Erythroblast (primary cell): ENCODE measurements around the gene NKD2.
A peak's percentile ranks its signal among the peaks of the same experiment; 100 is the strongest.
"Not testable (repeated sequence)": the region's sequence is repeated elsewhere in the genome, so short reads cannot be mapped to it uniquely, and the experiment has no call there.

ENCODE experiments used
- DNase-seq, 2 experiments: peaks; one replicate each; lab custom pipeline; 2025; lab: John Stamatoyannopoulos, UW
- GATA1 ChIP-seq: IDR thresholded peaks from 2 replicates; pipeline ENCODE4 v1.6.1; 2011; ENCODE audit warnings: low read depth, mild to moderate bottlenecking, control low read depth, low read length, moderate library complexity
- POLR2A ChIP-seq: IDR thresholded peaks from 2 replicates; pipeline ENCODE4 v1.6.1; 2011; ENCODE audit warnings: mild to moderate bottlenecking, low read length

The NKD2 gene

DNA sequence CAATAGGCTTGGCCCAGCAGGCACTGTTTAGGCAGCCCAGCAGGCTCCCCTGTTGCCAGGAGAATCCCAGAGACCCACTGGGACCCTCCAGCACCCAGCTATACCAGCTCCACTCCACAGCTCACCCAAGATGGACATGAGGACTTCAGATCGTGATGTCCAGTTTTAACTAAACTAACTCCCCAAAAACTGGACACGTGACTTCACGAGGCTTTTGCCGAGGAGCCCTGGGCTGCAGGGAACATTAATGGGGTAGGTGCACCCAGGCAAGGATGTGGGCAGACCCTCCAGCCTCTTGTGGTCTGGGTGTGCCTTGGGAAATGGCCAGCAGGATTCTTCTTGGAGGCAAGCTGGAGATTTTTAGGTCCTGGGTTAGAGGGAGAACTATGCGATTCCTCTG is 8.9 kb upstream of the NKD2 start:
- TF ChIP-seq POLR2A (no peak), GATA1 (no peak)
- no peak for DNase-seq

DNA sequence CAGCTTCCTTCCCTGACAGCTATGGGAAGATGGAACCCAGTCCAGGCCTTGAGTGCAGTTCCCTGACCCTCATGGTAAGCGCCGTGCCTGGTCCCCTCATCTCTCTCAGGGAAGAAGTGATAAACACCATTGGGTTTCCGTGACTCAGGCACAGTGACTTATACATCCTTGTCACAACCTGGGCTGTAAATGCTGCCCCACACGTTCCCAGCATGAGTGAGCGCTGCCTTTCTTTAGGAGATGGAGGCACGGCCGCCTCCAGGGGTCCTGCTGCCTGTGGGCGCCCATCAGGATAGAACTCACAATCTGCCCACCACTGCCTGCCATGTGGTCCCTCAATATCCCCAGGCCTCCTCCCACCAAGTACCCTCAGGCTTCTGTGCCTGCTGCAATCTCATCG is 8.3 kb upstream of the NKD2 start:
- DNase-seq, result no peak
- TF ChIP-seq GATA1, result no peak
- TF ChIP-seq POLR2A, result no peak

DNA sequence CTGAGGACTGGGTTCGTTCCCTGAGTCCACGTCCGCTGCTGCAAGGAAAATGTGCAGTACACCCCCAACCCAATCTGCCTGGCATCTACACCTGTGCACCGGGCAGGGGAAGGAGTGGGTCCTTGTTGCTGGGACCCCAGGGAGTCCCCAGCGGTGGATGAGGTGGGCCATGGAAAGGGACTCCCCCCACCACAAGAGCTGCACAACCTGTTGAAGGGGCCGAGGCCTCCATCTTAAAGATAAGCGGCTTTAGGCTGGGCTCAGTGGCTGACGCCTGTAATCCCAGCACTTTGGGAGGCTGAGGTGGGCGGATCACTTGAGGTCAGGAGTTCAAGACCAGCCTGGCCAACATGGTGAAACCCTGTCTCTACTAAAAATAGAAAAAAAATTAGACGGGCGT is 7.8 kb upstream of the NKD2 start:
- not testable (repeated sequence) for DNase-seq

DNA sequence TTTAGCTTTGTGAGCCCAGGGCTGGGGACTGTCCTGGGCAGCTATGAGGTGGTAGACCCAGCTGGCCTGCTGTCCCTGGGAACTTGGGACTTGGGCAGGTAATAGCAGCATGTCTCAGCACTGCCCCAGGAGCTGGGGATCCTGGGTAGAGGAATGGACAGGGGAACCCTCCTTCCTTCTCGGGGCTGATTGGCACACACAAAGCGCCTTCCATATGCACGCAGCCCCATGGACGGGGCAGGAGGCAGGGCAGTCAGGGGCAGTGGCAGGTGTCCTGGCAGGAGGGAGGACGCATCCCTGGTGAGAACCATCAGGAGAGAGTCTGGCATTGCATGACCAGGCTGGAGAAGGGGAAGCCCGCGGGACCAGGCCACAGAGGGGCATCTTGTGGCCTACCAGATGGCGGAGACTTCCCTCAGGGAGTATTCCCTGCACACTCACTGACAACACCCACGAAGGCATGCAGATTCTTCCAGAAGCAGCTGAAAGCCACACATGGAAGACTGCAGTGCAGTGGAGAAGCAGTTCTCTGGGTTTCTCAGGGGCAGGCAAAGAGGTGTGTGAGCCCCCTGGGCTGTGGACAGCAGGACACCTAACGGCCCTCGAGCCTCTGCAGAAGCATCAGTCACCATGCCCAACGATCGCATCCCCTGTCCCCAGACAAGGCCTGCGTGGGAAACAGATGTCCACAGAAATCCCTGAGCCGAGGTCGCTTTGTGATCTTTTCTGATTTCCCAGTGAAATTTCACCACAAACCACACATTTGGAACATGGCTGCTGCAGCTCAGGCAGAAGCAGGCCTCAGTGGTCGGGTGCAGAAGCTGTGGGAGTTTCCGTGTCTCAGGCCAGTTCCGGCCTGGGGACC is 7.0 kb upstream of the NKD2 start:
- no peak for TF ChIP-seq GATA1
- no peak for TF ChIP-seq POLR2A
- DNase-seq, result no peak

DNA sequence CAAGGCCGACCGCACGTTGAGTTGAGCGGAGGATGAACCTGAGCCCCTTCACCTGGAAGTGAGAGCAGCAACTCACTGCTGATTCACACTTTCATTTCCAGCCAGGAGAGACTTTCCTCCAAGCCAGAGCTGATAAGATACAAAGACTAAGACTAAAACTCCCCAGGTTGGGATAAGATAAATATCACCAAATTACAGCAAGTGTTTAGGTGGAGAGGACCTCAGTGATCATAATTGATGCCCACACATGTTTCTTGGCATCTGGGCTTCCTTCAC is 6.4 kb upstream of the NKD2 start:
- no peak for TF ChIP-seq GATA1
- TF ChIP-seq POLR2A, result no peak
- no peak for DNase-seq

DNA sequence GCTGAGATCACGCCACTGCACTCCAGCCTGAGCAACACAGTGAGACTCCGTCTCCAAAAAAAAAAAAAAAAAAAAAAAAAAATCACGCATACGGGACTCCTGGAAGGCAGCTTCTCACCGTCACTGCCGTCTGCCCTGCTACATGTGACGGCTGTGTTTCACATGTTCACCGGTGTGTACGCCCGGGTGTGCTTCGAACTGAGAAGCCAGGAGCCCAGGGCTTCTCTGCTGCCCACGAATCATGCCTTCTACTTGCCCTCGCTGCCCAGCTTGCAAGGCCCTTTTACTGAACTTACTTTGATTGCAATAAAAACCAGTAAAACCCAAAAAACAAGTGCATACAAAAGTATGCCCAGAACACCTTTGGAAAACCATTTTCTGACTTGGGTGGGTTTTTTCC is 5.8 kb upstream of the NKD2 start:
- TF ChIP-seq GATA1, result no peak
- no peak for TF ChIP-seq POLR2A
- no peak for DNase-seq

DNA sequence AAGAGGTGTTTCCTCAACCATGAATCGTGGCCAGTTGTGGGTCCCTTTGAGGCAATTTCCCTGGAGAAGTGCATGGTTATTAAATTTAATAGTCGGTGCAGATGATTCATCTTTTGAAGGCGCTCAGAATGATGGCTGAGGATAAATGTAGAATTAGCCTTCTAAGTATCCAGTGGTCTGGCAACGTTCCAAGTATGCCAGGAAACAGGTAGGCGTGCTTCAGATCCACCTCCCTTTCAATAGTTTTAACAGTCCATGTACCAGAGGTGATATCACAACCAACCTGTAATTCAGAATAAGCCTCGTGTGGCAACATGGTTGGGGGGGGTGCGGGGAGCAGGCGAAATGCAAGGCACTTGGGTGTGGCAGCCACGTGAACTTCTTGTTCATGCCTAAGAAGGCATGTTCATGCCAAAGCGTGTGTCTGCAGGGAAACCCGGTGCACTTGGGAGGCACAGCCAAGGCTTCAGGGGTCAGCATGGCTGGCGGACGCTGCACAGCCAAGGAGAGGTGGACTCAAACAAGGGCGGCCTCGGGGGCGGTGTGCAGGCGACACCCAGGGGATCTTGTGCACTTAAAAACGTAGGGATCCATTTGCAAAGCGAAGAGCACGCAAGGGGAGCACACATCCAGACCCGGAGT is 5.2 kb upstream of the NKD2 start:
- DNase-seq, result no peak
- TF ChIP-seq GATA1 (no peak), POLR2A (no peak)

DNA sequence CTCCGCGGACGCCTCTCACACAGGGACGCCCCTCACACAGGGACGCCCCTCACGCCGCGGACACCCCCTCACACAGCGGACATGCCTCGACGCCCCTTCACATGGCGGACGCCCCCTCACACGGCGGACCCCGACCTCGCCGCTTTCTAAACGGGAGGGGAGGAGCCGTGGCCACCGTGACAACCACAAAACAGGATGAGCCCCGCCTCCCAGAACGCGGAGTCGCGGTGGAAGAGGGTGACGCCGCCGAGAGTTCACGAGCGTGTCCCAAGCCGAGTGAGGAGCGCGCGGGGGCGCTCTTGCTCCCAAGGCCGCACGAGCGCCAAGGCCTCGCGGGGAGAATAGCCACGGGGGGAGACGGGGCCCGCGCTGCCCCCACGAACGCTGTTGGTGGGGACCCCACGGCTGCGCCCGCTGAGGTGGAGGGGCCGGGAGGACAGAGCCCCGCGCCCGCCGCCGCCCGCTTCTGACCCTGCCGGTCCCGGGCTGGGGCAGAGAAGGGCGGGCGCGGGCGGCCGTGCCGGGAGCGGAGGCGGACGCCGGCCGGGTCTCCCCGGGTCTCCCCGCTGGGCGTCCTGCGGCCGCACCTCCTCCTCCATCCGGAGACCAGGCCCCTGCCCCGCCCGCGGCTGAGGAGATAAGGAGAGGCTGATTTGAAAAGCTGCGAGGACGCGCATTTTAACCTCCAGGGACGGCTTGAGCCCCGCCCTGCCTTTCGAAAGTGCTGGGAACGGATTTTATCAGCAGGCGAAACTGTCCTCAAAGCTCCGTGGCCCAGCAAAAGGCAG is 3.9 kb upstream of the NKD2 start:
- TF ChIP-seq GATA1 (no peak), POLR2A (no peak)
- peak; percentile 66 to 67 for DNase-seq

DNA sequence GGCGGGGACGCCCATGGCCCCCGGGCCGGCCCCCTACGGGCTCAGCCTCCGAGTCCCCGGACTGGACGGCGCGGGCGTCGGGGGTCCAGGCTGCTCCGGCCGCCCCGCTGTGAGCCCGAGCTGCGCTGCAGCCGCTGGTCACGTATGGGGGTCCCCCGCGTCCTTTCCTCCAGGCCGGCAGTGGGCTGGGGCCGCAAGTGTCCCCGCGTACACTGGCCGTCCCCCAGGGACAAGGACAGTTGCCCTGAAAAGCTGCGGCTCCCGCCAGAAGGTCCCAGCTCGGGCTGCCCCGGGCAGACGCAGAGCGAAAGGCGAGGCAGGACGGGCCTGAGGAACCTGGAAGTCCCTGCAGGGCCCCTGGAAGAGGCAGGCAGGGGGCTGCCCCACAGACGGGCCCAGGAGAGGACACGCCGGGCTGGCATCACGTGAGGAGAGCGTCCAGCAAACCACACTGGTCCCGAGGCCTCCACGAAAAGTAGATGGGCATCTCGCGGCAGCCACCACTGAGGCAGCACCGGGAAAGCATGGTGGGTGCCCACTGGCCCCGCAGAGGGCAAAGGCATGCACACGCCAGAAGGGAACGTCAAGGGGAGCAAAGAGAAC is 3.3 kb upstream of the NKD2 start:
- DNase-seq, result no peak
- no peak for TF ChIP-seq GATA1
- no peak for TF ChIP-seq POLR2A

DNA sequence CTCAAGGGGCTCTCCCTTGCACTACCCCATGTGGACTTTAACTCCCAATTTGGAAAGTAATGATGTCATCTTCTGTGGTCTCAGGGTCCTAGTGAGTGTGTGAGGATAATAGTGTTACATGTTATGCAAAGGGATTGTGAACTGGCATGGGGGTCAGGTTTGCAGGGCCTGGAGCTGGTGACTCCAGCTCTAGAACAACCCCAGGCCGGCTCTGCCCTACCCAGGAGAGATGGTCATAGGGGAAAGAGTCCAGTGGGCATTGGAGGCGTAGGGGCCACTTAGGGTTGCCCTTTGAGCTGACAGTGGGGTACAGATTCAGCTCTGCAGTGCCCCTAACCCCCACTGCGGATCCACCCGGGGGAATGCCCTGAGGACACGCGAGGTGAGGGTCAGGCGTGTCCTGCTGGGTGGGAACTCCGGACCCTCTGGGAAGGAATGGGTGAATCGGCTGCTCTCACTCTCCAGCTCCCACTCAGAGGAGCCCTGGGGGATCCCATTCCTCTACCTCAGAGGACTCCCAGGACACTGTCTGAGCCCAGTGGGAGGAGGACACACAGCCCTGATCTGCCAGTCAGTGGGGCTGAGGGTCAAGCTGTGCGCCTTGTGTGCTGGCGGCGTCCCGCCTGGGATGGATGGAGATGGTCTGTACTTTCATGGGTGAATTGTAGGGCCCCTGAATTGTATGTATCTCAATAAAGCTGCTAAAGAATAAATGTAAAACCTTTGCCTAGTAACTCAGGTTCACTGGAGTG is 2.5 kb upstream of the NKD2 start:
- no peak for DNase-seq
- no peak for TF ChIP-seq GATA1
- no peak for TF ChIP-seq POLR2A

DNA sequence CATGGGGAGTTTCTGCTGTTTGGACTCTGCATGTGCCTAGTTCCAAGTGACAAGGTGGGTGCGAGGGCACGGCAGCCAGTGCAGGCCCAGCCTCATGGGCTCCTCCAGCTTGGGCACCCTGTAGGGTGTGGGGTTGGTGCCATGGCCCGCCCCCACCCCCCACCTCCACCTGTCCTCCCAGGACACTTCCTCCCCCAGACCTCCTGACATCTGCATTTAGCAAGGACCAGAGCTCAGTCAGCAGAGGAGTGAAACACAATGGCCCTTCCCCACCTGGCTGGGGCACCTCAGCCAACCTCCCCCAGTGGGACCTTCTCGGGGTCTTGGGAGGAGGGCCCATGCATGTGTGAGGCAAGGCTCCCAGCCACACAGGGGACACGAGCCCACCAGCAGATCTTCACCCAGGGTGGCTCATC is 1.9 kb upstream of the NKD2 start:
- no peak for TF ChIP-seq GATA1
- no peak for TF ChIP-seq POLR2A
- no peak for DNase-seq

DNA sequence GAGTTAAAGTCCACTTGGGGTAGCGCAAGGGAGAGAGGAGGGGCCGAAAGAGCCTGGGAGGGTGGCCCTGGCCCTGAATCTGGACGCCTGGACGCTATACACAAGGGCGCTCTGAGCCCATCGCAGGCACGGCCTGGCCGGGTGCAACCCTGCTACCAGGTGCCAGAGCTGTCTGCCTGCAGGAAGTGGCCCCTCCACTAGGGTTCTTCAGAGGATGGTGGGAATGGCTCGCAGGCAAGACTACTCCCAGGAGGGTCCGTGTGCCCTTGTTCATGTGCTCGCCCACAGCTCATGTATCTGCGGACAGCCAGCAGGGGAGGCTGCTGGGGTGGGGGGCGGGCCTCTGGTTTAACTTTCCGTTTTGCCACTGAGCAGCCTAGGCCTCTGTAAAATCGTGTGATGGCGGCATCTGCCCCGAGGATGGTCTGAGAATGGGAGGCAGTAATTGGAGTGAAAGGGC is 1.4 kb upstream of the NKD2 start:
- TF ChIP-seq GATA1 (no peak), POLR2A (no peak)
- DNase-seq, result no peak
